ENCODE results near the gene PLCG1. TPM values are rescaled to one million over a fixed set of nuclear protein-coding genes. Genes with fewer than 3 reads are reported as not detected.

Gene PLCG1
- total and polyA plus RNA-seq, 2 experiments from 2014 or later: 27.4 to 206 TPM

GRCh38 chr20:41205313-41205712 is 68.0 kb downstream of the PLCG1 start:
- no peaks in the 10 kb centered on the region for H3K4me1 ChIP-seq (ENCODE audit: insufficient read depth)
- 0 out of 2 replicates have a peak, but pooled peaks cover 5% of the 10 kb centered on the region for H3K9me2 ChIP-seq (ENCODE audit: insufficient read depth)
- Mint-ChIP-seq H3K4me1 (peaks cover 6% of the 10 kb centered on the region), H3K27ac (no peak overlapping the region), H3K4me3 (no peak overlapping the region), H3K36me3 (ENCODE audit: low read depth) (no peaks in the 10 kb centered on the region), H3K27me3 (ENCODE audit: insufficient read depth, low read depth, poor library complexity) (peaks cover 3% of the 10 kb centered on the region), H3K9me3 (no peaks in the 10 kb centered on the region; the same call in 1 of the 3 replicates)
- no peaks in the 10 kb centered on the region for H3K36me3 ChIP-seq (ENCODE audit: insufficient read depth)
- TF ChIP-seq STAT1 (IDR thresholded peaks at IDR 0.05; ENCODE audit: unreplicated experiment): no peak
- TF ChIP-seq ZNF331 (CRISPR knock-in tag; IDR thresholded peaks at IDR 0.05; ENCODE audit: low read depth): no peak
- TF ChIP-seq REST (IDR thresholded peaks at IDR 0.05; ENCODE audit: unreplicated experiment): no peak
- no peak for TF ChIP-seq CREB1 (CRISPR knock-in tag; IDR thresholded peaks at IDR 0.05; ENCODE audit: low read depth)
- TF ChIP-seq ZNF462 (CRISPR knock-in tag; IDR thresholded peaks at IDR 0.05): no peak
- TF ChIP-seq NANOG (IDR thresholded peaks at IDR 0.05; ENCODE audit: borderline replicate concordance): no peak
- H3K27me3 ChIP-seq (ENCODE audit: insufficient read depth): no peaks in the 10 kb centered on the region
- no peak overlapping the region for H3K27ac ChIP-seq (ENCODE audit: low read depth)
- H3K4me2 ChIP-seq: no peak overlapping the region
- no peaks in the 10 kb centered on the region for H3K79me2 ChIP-seq (replicated peaks; ENCODE audit: insufficient read depth)
- DNase-seq (ENCODE audit: low spot score) (no peak), ATAC-seq (no peak)
- H2AFZ ChIP-seq: no peak overlapping the region
- no peaks in the 10 kb centered on the region for H3F3A ChIP-seq (replicated peaks; ENCODE audit: low read depth)
- no peaks in the 10 kb centered on the region for H4K20me1 ChIP-seq (replicated peaks; ENCODE audit: insufficient read depth)
- no peak overlapping the region for H3K4me3 ChIP-seq

All from GM23338 (cell line).